ENCODE measurements around the gene RASAL2. TPM values are rescaled to one million over a fixed set of nuclear protein-coding genes. Genes with fewer than 3 reads are reported as not detected.

The RASAL2 gene
- total RNA-seq, 1 donor from 2014 or later = 35.7 TPM

DNA sequence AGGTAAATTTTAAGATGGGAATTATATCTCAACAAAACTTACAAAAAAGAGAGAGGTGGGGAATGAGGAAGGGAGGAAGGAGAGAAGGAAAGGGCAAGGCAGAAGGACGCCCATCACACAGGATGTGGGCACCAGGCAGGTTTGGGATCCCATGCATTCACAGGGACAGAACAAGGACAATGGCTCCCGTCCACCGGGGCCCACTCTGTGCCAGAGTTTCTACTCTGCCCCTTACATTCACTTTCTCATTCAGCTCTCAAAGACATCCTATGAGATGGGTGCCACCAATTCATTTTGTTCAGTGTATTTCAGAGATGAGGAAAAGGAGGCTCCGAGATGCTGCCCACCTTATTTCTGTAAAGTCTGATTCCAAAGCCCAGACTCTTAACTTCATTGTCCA lies 395.5 kb downstream of the RASAL2 start:
- DNase-seq (ENCODE audit: low spot score in 2 of 2, unreplicated experiment in 2 of 2) = no peak
- Mint-ChIP-seq H3K36me3 (no peaks in the 10 kb centered on the region), H3K9me3 (no peaks in the 10 kb centered on the region), H3K27me3 (ENCODE audit: low read depth) (no peaks in the 10 kb centered on the region), H3K4me3 (no peak overlapping the region), H3K4me1 (no peaks in the 10 kb centered on the region), H3K27ac (no peak overlapping the region)
- TF ChIP-seq, protein P1, sequence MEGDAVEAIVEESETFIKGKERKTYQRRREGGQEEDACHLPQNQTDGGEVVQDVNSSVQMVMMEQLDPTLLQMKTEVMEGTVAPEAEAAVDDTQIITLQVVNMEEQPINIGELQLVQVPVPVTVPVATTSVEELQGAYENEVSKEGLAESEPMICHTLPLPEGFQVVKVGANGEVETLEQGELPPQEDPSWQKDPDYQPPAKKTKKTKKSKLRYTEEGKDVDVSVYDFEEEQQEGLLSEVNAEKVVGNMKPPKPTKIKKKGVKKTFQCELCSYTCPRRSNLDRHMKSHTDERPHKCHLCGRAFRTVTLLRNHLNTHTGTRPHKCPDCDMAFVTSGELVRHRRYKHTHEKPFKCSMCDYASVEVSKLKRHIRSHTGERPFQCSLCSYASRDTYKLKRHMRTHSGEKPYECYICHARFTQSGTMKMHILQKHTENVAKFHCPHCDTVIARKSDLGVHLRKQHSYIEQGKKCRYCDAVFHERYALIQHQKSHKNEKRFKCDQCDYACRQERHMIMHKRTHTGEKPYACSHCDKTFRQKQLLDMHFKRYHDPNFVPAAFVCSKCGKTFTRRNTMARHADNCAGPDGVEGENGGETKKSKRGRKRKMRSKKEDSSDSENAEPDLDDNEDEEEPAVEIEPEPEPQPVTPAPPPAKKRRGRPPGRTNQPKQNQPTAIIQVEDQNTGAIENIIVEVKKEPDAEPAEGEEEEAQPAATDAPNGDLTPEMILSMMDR (IDR thresholded peaks at IDR 0.05; ENCODE audit: unreplicated experiment) = no peak

DNA sequence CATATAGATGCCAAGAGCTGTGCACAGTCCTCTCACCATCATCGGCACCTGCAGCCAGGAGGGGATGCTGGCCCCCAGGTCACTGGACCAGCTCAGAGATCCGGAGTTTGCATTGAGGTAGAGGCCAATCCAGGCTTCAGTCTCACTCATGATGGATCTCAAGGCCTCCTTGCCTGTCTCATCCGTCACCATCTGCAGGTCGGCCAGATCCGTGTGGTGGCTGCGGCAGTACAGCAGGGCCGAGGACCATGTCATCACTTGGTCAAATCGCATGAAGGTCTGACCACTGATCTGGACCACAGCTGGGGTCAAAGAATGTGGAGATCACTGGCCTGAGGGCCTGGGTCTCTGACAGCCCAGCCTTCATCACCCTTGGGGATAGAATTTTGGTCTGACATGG lies 396.2 kb downstream of the RASAL2 start:
- H3K4me1 Mint-ChIP-seq = no peaks in the 10 kb centered on the region
- no peaks in the 10 kb centered on the region for H3K36me3 Mint-ChIP-seq
- TF ChIP-seq, protein P1 (IDR thresholded peaks at IDR 0.05; ENCODE audit: unreplicated experiment) = no peak
- no peak for DNase-seq (ENCODE audit: low spot score in 2 of 2, unreplicated experiment in 2 of 2)
- H3K27ac Mint-ChIP-seq = no peak overlapping the region
- no peaks in the 10 kb centered on the region for H3K27me3 Mint-ChIP-seq (ENCODE audit: low read depth)
- no peak overlapping the region for H3K4me3 Mint-ChIP-seq
- no peaks in the 10 kb centered on the region for H3K9me3 Mint-ChIP-seq

DNA sequence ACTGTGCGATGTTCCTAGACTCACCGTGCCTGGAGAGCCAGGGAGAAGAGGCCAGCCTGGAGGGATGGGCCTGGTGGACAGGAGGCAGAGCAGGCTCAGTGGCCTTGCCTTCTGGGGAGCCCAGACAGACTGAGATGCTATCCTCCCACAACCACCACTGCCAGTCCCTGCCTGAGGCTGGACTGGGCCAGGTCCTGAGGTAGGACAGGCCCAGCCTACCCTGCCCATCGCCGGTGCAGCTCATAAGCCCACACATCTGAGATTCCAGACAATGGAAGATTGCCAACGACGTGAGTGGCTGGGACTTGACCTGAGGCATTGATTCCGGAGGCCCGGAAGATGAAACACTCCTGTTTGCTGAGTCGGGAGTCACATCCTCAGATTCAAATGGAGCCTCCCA lies 397.1 kb downstream of the RASAL2 start:
- DNase-seq (ENCODE audit: low spot score in 2 of 2, unreplicated experiment in 2 of 2) = no peak
- no peak overlapping the region for H3K4me3 Mint-ChIP-seq
- no peaks in the 10 kb centered on the region for H3K27me3 Mint-ChIP-seq (ENCODE audit: low read depth)
- TF ChIP-seq, protein P1 (IDR thresholded peaks at IDR 0.05; ENCODE audit: unreplicated experiment) = no peak
- H3K9me3 Mint-ChIP-seq = no peaks in the 10 kb centered on the region
- H3K27ac Mint-ChIP-seq = no peak overlapping the region
- no peaks in the 10 kb centered on the region for H3K4me1 Mint-ChIP-seq
- H3K36me3 Mint-ChIP-seq = no peaks in the 10 kb centered on the region

DNA sequence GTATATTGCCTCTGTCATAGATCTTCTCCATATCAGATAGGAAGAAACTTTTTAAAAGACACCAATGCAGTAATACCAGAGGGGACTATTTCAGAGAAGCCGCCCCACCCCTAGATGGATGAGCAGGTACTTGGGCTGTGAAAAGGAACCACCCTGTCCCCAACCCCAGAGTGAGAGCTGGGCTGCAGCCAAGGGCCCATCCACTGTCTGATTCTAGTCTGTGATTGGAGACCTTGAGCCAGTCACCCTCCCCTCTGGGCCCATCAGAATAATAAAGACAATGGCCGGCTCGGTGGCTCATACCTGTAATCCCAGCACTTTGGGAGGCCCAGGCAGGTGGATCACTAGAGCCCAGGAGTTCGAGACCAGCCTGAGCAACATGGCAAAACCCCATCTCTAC lies 397.8 kb downstream of the RASAL2 start:
- TF ChIP-seq, protein P1 (IDR thresholded peaks at IDR 0.05; ENCODE audit: unreplicated experiment) = no peak
- Mint-ChIP-seq H3K4me3 (no peak overlapping the region), H3K4me1 (no peaks in the 10 kb centered on the region), H3K27me3 (ENCODE audit: low read depth) (no peaks in the 10 kb centered on the region), H3K9me3 (no peaks in the 10 kb centered on the region), H3K36me3 (no peaks in the 10 kb centered on the region), H3K27ac (no peak overlapping the region)
- no peak for DNase-seq (ENCODE audit: low spot score in 2 of 2, unreplicated experiment in 2 of 2)

DNA sequence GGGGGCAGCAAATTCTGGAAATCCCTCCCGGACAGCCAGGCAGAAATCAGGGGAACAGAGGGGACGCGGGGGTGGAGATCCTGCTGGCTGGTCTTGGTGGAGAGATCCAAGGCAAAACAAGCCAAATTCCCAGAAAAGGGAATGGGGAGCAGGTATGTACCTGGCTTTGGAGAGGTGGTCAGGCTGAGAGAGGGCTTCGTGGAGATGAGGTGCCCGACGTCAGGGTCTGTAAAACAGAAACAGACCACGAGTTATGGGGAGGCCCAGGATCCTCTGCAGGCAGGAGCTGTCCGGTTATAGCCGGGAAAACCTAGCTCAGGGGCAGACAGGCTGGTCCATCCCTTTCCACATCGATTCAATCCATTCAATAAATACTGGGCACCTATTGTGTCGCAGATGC lies 398.4 kb downstream of the RASAL2 start:
- Mint-ChIP-seq H3K4me3 (no peak overlapping the region), H3K27me3 (ENCODE audit: low read depth) (no peaks in the 10 kb centered on the region), H3K9me3 (no peaks in the 10 kb centered on the region), H3K36me3 (no peaks in the 10 kb centered on the region), H3K27ac (no peak overlapping the region), H3K4me1 (no peaks in the 10 kb centered on the region)
- TF ChIP-seq, protein P1 (IDR thresholded peaks at IDR 0.05; ENCODE audit: unreplicated experiment) = no peak
- no peak for DNase-seq (ENCODE audit: low spot score in 2 of 2, unreplicated experiment in 2 of 2)

DNA sequence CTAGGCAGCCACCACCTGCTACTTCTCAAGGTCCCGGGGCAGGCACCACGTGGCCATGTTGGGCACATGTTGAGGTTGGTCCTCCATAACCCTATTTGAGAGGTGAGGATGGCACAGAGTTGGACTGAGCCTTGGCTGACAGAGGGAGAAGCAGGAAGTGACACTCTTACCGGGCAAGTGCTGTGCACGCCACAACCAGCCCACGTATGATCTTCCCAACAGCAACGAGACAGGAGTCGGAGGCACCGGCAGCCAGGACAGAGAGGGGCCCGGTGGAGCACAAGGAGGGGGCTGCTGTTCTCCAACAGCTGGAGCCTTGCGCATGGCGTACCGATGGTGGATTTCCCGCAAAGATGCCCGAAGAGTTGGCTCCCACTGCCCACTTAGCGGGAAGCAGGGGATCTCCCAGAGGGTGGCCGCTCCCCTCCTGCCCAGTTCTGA lies 399.4 kb downstream of the RASAL2 start:
- no peak overlapping the region for H3K27ac Mint-ChIP-seq
- no peaks in the 10 kb centered on the region for H3K27me3 Mint-ChIP-seq (ENCODE audit: low read depth)
- TF ChIP-seq, protein P1 (IDR thresholded peaks at IDR 0.05; ENCODE audit: unreplicated experiment) = no peak
- H3K4me3 Mint-ChIP-seq = no peak overlapping the region
- H3K9me3 Mint-ChIP-seq = no peaks in the 10 kb centered on the region
- no peaks in the 10 kb centered on the region for H3K4me1 Mint-ChIP-seq
- no peaks in the 10 kb centered on the region for H3K36me3 Mint-ChIP-seq
- DNase-seq (ENCODE audit: low spot score in 2 of 2, unreplicated experiment in 2 of 2) = no peak

Data from mesothelial cell of epicardium (in vitro differentiated cells).